GM12874 (cell line): ENCODE measurements around the gene ATP8A2.

Source experiments
- TF ChIP-seq, protein P1 (sequence below): IDR thresholded peaks from 2 replicates; pipeline ENCODE4 v1.5.1; 2011; ENCODE audit warnings: low read depth, mild to moderate bottlenecking, control low read depth, low read length, moderate library complexity; ENCODE audit not compliant: insufficient read depth

ATP8A2 gene

DNA sequence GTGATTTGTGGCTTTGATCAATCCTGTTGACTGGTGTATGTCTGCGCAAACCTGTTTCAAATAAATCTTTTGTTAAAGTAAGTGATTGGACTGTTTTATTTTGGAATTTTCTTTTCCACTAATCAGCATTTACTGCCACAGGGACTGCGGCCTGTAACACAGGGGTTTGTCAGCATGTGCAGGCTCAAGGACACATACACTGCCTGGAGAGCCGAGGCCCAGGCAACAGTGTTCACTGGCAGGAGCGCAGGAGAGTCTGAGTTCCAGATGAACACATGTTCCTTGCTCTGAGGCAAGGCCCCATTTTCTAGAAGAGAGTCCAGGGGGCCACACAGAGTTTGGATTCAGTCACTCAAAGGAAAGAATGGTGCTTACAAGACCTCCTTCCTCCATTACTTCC is 654.0 kb downstream of the ATP8A2 start:
- TF ChIP-seq, protein P1, sequence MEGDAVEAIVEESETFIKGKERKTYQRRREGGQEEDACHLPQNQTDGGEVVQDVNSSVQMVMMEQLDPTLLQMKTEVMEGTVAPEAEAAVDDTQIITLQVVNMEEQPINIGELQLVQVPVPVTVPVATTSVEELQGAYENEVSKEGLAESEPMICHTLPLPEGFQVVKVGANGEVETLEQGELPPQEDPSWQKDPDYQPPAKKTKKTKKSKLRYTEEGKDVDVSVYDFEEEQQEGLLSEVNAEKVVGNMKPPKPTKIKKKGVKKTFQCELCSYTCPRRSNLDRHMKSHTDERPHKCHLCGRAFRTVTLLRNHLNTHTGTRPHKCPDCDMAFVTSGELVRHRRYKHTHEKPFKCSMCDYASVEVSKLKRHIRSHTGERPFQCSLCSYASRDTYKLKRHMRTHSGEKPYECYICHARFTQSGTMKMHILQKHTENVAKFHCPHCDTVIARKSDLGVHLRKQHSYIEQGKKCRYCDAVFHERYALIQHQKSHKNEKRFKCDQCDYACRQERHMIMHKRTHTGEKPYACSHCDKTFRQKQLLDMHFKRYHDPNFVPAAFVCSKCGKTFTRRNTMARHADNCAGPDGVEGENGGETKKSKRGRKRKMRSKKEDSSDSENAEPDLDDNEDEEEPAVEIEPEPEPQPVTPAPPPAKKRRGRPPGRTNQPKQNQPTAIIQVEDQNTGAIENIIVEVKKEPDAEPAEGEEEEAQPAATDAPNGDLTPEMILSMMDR: no peak

DNA sequence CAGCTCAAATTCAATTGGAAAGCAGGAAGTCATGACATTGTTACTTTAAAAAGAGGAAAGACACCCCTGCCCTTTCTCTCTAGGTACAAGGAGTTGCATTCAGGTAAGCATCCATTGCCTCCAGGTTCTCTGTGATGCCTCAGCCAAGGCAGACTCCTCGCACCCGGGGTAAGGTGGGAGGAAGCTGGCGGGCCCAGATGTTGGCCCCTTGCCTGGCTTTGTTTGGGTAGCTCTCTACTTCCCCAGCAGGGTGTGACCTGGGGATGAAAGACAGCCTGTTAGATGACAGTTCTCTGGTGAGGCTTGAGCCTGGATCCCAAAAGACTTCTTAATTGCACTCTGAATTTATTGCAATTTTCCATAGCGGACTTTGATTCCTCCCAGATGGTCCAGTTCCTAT is 654.4 kb downstream of the ATP8A2 start:
- TF ChIP-seq, protein P1: no peak

DNA sequence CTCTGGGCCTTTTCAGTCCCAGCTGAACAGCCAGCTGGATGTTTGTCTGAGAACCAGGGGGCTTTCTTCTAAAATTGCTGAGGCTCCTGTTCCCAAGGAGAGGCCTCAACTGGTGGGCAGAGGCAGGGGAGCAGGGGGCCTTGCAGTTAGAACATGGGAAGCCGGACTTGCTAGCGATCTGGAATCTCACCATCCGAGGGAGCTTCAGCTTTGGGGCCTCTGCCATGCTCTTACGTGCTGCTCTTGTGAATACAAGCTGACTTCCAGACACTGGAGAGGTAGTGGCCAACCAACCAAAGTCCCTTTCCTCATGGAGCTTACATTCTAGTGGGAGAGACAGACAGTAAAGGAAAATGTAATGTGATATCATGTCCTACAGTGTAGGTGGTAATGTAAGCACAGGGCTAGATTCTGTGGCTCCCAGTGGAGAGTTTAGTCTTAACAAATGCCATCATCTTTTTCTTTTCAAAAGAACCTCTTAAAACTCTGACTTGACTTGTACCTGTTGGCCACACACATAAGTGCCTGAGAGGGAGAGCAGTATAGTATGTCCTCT is 657.9 kb downstream of the ATP8A2 start:
- TF ChIP-seq, protein P1: no peak

DNA sequence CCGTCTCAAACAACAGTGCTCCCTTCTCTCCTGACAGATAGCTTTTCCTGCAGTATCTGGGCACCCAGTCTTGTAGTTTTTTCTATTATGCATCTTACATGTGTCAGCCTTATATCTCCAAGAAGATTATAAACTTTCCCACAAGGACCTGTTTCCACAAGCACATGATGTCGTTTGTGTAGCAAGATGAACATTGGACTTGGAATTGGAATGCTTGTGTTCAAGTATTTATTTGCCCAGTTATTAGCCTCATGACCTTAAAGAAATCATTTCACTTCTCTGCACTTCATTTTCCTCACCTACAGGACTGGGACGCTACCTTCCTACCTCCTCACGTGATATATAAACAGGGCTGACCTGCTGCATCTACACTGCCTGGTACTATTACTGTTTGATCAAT is 658.6 kb downstream of the ATP8A2 start:
- TF ChIP-seq, protein P1: no peak

DNA sequence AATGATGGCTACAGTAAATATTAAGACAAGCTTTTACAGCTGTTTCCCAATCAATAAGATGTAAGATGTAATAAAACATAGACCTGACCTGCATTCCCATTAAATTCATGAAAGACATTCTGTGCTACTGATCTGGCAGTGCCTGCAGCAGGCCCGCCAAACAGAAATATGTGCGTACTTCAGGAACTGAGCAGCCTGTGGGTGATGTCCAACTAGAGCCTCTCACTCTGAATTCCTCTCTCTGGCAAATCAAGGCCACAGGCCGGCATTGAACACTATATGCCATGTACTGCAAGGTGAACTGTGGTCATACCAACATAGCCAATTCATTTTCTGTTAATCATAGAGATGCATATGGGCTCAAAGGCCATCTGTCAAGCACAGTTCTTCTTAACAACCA is 662.2 kb downstream of the ATP8A2 start:
- TF ChIP-seq, protein P1: no peak

DNA sequence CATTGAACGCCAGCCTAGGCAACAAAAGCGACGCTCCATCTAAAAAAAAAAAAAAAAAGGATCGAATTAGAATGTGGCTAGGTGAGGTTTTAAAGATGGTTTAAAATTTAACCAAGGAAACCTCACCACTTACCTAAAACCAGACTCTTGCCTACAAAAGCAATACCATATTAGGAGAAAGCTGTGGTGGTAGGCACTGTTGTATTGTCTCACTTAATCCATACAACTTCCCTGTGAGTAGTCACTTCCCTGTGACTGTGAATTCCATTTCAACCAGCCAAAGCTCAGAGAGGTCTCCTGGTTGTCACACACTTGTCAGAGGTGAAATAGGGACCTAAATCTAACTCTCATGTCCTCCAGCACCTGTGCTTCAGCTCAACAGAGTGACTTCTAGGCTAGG is 664.6 kb downstream of the ATP8A2 start:
- TF ChIP-seq, protein P1: no peak

DNA sequence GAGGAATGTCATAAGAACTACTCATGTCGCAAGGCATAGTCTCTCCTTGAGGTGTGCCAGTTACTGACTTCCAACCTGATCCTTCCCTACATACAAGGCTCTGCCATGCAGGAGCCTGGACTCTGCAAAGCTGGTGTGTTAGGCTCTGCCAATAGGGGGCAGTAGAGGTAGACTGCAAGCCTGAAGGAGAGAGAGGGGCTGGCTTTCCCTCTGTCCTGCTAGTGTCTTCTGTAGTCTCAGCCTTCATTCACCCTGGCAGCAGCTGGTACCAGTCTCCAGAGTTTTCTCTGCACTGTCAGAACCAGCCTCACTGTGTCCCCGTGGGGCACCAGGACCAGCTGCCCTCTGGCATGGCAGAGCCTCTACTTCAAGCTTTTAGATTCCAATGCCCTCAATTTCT is 665.5 kb downstream of the ATP8A2 start:
- TF ChIP-seq, protein P1: peak; percentile 30; the same call in 1 of the 2 replicates
